Gastroesophageal sphincter (tissue), 3 donors: ENCODE results near the gene MOV10.

Experiments used
- CTCF ChIP-seq, 4 experiments: fragments of 200-600 bp in 2 of 4; fragments of 450-650 bp in 2 of 4; sonication (generic) in 1 of 4; IDR thresholded peaks; one replicate each; pipeline ENCODE4 v1.5.1; 2017 to 2019; ENCODE audit warnings: antibody characterized with exemption in 4 of 4, mild to moderate bottlenecking in 2 of 4, moderate library complexity in 2 of 4
- EP300 ChIP-seq: sonication (generic); formaldehyde crosslinking; IDR thresholded peaks from one replicate; pipeline ENCODE4 v1.6.1; 2017; ENCODE audit warnings: antibody characterized with exemption, mild to moderate bottlenecking
- POLR2A ChIP-seq, 2 donors: fragments of 450-650 bp; IDR thresholded peaks; one replicate each; pipeline ENCODE4 v1.6.1; 2017; ENCODE audit warnings: antibody characterized with exemption in 2 of 2, mild to moderate bottlenecking in 2 of 2, moderate library complexity in 1 of 2
- POLR2AphosphoS5 ChIP-seq: sonication (generic); formaldehyde crosslinking; IDR thresholded peaks from one replicate; pipeline ENCODE4 v1.6.1; 2017; ENCODE audit warnings: antibody characterized with exemption

- TF ChIP-seq CTCF (IDR thresholded peaks at IDR 0.05) (no peak), POLR2A (IDR thresholded peaks at IDR 0.05) (no peak), EP300 (no peak), POLR2AphosphoS5 (no peak)
Measured at GRCh38 chr1:112720800-112721199, 46.3 kb downstream of the MOV10 start.
